KG1 (cell line): ENCODE data around the gene ADPRHL1.
"Not testable (repeated sequence)": the region's sequence is repeated elsewhere in the genome, so short reads cannot be mapped to it uniquely, and the experiment has no call there.

ENCODE experiments used
- DNase-seq: peaks from one replicate; lab custom pipeline; 2025; lab: John Stamatoyannopoulos, UW

Gene ADPRHL1

GRCh38 chr13:113454936-113455335 is 1.6 kb upstream of the ADPRHL1 start:
- no peak for DNase-seq

- DNase-seq = no peak
These were observed 822 bp downstream of the ADPRHL1 start for GRCh38 chr13:113452466-113452865.

- DNase-seq = no peak
These were observed 1.3 kb downstream of the ADPRHL1 start for GRCh38 chr13:113451951-113452421.

GRCh38 chr13:113450861-113451620 is 2.2 kb downstream of the ADPRHL1 start:
- DNase-seq = not testable (repeated sequence)

GRCh38 chr13:113450348-113450744 is 2.9 kb downstream of the ADPRHL1 start:
- DNase-seq = not testable (repeated sequence)

- no peak for DNase-seq
These were observed 3.5 kb downstream of the ADPRHL1 start for GRCh38 chr13:113449693-113450347.

- no peak for DNase-seq
These were observed 4.2 kb downstream of the ADPRHL1 start for GRCh38 chr13:113448885-113449692.

- no peak for DNase-seq
These were observed 4.8 kb downstream of the ADPRHL1 start for GRCh38 chr13:113448545-113448884.

GRCh38 chr13:113447596-113447995 is 5.7 kb downstream of the ADPRHL1 start:
- DNase-seq = no peak

GRCh38 chr13:113446488-113446854 is 6.8 kb downstream of the ADPRHL1 start:
- DNase-seq = no peak

- DNase-seq = no peak
These were observed 7.3 kb downstream of the ADPRHL1 start for GRCh38 chr13:113445791-113446487.

GRCh38 chr13:113443991-113444390 is 9.3 kb downstream of the ADPRHL1 start:
- DNase-seq = no peak

GRCh38 chr13:113442985-113443362 is 10.3 kb downstream of the ADPRHL1 start:
- no peak for DNase-seq

GRCh38 chr13:113442354-113442984 is 10.8 kb downstream of the ADPRHL1 start:
- no peak for DNase-seq

- no peak for DNase-seq
These were observed 11.6 kb downstream of the ADPRHL1 start for GRCh38 chr13:113441661-113442060.

- DNase-seq = no peak
These were observed 15.8 kb downstream of the ADPRHL1 start for GRCh38 chr13:113437408-113438010.

GRCh38 chr13:113436866-113437265 is 16.4 kb downstream of the ADPRHL1 start:
- DNase-seq = not testable (repeated sequence)

GRCh38 chr13:113435907-113436306 is 17.4 kb downstream of the ADPRHL1 start:
- DNase-seq = not testable (repeated sequence)

GRCh38 chr13:113433391-113433916 is 19.8 kb downstream of the ADPRHL1 start:
- no peak for DNase-seq

- no peak for DNase-seq
These were observed 20.6 kb downstream of the ADPRHL1 start for GRCh38 chr13:113432506-113433270.
